ENCODE results near the gene ST3GAL4.

GRCh38 chr11:126338346-126339055, 17.0 kb upstream of the ST3GAL4 start:
- TF ChIP-seq EGR1 (IDR thresholded peaks at IDR 0.05) (no peak), ZBTB7A (IDR thresholded peaks at IDR 0.05; ENCODE audit: low read depth) (no peak), RAD21 (IDR thresholded peaks at IDR 0.05; ENCODE audit: low read depth) (no peak), CEBPB (IDR thresholded peaks at IDR 0.05) (no peak), EP300 (IDR thresholded peaks at IDR 0.05; ENCODE audit: borderline replicate concordance) (no peak), TAF1 (IDR thresholded peaks at IDR 0.05; ENCODE audit: low read depth) (no peak), NFIC (IDR thresholded peaks at IDR 0.05) (no peak), FOXM1 (IDR thresholded peaks at IDR 0.05; ENCODE audit: borderline replicate concordance, low read depth) (no peak), CREB1 (IDR thresholded peaks at IDR 0.05; ENCODE audit: low read depth) (no peak), TCF12 (IDR thresholded peaks at IDR 0.05; ENCODE audit: low read depth) (no peak), REST (IDR thresholded peaks at IDR 0.05; ENCODE audit: low read depth) (no peak), USF1 (IDR thresholded peaks at IDR 0.05) (no peak), YY1 (IDR thresholded peaks at IDR 0.05; ENCODE audit: low read depth) (no peak)

Measured in Ishikawa (cell line).